VCaP (cell line): ENCODE data around the gene ENAH.
"Not testable (repeated sequence)": the region's sequence is repeated elsewhere in the genome, so short reads cannot be mapped to it uniquely, and the experiment has no call there.

ENCODE experiments used
- H3K27ac ChIP-seq: fragments of 450-650 bp; 2 replicates; pipeline ENCODE4 v1.5.1; 2017
- TF ChIP-seq, protein P1 (sequence below): fragments of 450-650 bp; conservative IDR thresholded peaks from 2 replicates; pipeline ENCODE4 v1.5.1; 2017; ENCODE audit warnings: mild to moderate bottlenecking, moderate library complexity

Gene ENAH

GRCh38 chr1:225651376-225651871 lies 1.5 kb downstream of the ENAH start:
- TF ChIP-seq, protein P1, sequence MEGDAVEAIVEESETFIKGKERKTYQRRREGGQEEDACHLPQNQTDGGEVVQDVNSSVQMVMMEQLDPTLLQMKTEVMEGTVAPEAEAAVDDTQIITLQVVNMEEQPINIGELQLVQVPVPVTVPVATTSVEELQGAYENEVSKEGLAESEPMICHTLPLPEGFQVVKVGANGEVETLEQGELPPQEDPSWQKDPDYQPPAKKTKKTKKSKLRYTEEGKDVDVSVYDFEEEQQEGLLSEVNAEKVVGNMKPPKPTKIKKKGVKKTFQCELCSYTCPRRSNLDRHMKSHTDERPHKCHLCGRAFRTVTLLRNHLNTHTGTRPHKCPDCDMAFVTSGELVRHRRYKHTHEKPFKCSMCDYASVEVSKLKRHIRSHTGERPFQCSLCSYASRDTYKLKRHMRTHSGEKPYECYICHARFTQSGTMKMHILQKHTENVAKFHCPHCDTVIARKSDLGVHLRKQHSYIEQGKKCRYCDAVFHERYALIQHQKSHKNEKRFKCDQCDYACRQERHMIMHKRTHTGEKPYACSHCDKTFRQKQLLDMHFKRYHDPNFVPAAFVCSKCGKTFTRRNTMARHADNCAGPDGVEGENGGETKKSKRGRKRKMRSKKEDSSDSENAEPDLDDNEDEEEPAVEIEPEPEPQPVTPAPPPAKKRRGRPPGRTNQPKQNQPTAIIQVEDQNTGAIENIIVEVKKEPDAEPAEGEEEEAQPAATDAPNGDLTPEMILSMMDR = no peak
- H3K27ac ChIP-seq = peak overlapping the region; percentile 97

DNA sequence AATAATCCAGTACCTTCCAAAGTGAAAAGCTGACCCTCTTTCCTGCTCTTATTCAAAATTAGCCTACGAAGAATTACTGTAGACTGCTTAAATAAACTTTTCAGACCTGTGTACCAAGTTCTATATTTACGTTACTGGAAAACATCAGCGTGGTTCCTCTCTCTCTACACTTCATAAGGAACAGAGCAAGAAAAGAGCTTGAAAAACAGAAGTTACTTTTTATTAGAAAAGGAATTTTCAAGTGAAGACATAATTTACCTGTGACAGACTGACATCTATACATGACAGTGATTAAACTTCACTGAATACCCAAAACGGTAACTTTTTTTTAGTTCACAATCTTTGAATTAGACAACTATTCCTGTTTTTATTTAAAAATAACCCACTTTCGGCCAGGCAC lies 2.7 kb downstream of the ENAH start:
- H3K27ac ChIP-seq = peak overlapping the region; percentile 97

GRCh38 chr1:225645194-225645895 lies 7.6 kb downstream of the ENAH start:
- no peak overlapping the region for H3K27ac ChIP-seq
- TF ChIP-seq, protein P1 = no peak

More for the DNA sequence above, 2.7 kb downstream of the ENAH start:
- TF ChIP-seq, protein P1 = no peak

DNA sequence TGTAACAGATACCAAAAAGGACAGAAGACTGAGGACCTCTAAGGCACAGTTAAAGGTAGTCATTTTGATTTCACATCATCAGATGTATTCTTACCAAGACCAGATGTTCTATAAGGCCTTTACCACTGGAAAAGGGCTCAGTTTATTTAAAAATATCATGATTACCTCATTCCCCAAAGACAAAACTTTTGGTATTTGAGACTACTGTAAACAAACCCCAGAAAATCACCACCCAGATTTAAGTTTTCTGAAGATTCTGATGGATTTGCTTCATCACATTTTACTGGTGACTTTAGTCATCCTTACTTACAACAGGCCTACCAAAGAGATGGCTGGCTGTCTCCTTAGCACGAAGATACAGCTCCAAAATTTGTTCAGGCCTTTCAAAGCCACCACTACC lies 8.3 kb downstream of the ENAH start:
- TF ChIP-seq, protein P1 = no peak
- no peak overlapping the region for H3K27ac ChIP-seq

DNA sequence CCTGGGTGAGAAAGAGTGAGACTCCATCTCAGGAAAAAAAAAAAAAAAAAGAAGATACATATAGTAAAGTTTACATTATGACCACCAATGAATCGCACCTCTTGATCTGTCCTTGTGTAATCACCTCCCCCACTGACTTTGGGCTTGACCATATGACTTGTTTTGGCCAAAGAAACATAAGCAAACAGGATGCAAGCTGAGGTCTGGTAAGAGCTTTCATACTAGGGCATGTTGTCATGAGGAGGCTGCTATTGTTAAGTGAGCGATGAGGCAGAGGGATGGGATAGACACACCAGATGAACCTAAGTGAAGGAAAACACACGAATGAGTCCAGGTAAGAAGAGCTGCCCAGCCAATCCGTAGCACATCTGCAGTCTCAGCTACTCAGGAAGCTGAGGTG lies 10.7 kb downstream of the ENAH start:
- TF ChIP-seq, protein P1 = no peak
- H3K27ac ChIP-seq = no peak overlapping the region

GRCh38 chr1:225638853-225639252 lies 14.1 kb downstream of the ENAH start:
- H3K27ac ChIP-seq = no peak overlapping the region
- TF ChIP-seq, protein P1 = no peak

- no peak overlapping the region for H3K27ac ChIP-seq
- TF ChIP-seq, protein P1 = no peak
These were observed 15.2 kb downstream of the ENAH start for GRCh38 chr1:225637651-225638199.

DNA sequence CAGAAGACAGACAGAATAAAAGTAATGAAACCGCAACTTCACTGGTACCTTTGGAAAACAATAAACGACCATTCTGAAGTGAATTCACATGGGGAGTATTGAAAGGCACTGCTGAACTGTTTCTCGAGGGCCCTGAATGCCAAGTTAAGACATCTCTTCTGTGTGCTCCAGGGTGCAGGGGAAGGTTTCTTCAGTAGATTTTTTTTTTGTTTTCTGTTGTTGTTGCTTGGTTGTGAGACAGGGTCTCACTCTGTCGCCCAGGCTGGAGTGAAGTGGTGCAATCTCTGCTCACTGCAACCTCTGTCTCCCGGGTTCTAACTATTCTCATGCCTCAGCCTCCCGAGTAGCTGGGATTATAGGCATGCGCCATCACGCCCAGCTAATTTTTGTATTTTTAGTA lies 15.9 kb downstream of the ENAH start:
- not testable (repeated sequence) for H3K27ac ChIP-seq
